GM18499 (cell line): ENCODE results near the gene CADM3.

ENCODE experiments used
- ATAC-seq: cut with Tn5 transposase; IDR thresholded peaks from one replicate; pipeline ENCODE4 v1.9.1; 2021; ENCODE audit warnings: moderate number of reproducible peaks; ENCODE audit not compliant: insufficient read depth, unreplicated experiment

The CADM3 gene

DNA sequence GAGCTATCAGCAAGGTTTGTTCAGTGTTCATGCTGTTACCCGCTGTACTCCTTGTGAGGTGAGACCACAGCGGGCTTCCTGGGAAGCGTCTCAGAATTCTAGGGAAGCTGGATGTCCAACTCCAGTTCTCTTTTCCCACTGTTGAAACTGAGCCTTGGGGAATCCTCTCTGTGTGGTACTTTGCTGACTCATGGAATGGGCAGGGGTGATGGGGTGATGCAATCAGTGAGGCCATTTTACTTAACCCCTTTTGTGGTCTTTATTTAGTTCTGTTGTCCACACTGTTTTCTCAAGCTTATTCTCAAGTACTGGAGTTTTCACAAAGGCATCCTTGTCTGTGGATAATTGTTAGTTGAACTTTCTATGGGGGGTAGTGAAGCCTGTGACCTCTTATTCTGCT lies 75.9 kb downstream of the CADM3 start:
- ATAC-seq: no peak

DNA sequence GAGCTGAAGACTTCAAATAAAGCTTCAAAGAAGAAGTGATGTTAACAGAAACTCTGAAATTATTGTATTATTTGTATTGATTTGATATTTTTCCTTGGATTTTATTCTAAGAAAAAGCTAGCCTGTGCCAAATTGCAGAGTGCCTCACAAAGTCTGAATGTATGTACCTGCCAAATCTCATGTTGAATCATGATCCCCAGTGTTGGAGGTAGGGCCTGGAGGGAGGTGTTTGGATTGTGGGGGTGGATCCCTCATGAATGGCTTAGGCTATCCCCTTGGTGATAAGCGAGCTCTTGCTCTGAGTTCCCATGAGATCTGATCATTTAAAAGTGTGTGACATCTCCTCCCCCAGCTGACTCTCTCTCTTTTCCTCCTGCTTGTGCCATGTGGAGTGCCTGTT lies 76.9 kb downstream of the CADM3 start:
- ATAC-seq: no peak

DNA sequence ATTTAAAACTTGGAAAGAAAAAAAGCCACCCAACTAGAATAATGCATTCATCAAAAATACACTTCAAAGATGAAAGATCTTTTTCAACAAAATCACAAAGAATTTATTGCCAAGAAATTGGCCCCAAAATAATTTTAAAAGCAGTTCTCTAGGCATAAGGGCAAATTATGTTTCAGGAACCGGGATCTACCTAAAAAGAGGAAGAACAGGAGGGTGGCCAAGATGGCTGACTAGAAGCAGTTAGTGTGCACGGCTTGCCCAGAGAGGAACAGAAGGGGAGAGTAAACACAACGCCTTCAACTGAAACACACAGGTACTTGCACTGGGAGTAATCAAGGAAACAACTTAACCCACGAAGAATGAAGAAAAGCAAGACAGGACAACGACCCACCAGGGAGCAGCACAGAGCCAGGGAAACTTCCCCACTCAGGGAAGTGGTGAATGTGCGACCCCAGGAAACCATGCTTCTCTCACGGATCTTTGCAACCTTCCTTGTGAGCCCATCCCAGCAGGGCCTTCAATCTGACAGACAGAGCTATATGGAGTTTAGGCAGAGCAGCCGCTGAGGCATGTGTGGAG lies 79.3 kb downstream of the CADM3 start:
- no peak for ATAC-seq
